D341Med (cell line): ENCODE results near the gene COL4A6.
"Not testable (repeated sequence)": the region's sequence is repeated elsewhere in the genome, so short reads cannot be mapped to it uniquely, and the experiment has no call there.

Experiments
- DNase-seq: peaks from one replicate; pipeline ENCODE4 v3.0.0; 2012; ENCODE audit warnings: low spot score

Gene COL4A6

DNA sequence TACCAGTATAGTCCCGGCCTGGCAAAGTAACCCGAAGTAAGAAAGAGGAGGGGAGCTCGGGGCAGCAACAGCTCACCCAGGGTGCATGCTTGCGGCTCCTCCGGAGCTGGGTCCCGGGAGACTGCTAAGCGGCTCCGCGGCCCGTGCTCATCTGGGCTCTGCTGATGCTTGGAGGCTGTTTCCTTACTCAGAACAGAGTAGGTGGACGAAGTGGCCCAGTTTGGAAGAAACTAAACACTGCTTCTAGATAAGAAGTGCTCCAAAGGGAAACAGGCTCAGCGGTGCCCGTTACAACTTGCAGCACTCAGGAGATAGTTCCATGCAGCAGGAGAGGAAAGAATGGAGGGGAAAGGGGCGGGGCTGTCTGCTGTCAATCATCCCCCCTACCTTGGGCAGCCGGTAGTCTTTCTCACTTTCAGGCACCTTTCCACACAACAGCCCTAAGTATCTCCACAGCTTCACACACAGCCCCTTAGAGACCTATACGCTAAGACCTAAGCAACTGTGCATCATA, at the start of gene COL4A6:
Gene COL4A6 (minus strand): TSS at position 313 of the 514 bp plus-strand sequence. CDS start 226 bp downstream, at position 87.
- no peak for DNase-seq

DNA sequence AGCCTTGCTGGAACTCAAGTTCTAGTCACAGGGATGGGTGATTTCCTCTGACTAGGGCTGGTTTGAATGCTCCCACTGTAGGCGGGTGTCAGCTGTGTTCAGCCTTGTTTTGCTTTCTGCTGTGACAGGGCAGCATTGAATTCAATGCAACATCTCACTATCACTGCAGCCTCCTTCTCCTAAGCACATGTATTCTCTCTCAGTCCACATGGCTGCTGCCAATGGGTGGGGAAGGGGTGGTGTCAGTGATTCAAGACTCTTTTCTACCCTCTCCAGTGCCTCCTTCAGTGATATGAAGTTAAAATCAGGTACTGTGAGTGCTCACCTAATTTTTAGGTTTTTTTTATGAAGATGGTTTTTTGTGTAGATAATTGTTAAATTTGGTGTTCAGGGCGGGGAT, 47.7 kb upstream of the COL4A6 start:
- DNase-seq: no peak

DNA sequence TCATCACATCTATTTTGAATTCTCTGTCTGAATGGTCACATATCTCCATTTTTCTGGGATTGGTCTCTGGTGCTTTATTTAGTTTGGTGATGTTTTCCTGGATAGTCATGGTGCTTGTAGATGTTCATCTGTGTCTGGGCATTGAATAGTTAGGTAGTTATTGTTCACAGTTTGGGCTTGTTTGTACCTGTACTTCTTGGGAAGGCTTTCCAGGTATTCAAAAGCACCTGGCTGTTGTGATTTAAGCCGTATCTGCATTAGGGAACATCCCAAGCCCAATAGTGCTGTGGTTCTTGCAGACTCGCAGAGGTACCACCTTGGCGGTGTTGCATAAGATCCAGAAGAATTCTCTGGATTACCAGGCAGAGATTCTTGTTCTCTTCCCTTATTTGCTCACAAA, 46.0 kb upstream of the COL4A6 start:
- no peak for DNase-seq

DNA sequence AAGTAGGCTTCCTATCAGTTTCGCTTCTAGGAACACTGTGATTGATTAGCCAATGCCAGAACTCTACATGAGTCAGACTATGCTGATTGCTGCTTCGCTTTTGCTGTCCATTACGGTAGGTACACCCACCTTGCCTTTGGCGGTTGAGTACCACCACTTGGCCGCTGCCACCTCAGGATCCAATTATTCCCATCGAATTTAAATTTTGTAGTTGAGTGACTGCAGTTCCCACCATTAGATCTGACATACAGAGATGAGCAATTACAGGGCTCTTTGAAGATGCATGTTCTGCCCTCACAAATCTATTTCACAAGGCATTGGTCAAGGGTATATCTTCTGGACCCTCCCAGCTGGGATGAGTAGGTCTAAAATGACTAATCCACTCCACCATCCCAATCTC, 43.3 kb upstream of the COL4A6 start:
- DNase-seq: not testable (repeated sequence)

DNA sequence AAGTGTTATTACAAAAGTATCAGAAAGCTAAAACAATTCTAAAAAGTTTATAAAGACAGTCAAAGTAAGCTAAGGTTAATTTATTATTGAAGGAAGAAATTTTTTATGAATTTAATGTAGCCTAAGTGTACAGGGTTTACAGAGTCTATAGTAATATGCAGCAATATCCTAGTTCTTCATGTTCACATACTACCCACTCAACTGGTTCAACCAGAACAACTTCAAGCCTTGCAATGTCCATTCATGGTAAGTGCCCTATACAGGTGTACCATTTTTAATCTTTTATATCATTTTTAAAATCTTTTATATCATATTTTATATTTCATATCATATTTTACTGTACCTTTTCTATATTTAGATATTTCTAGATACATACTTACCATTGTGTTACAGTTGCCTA, 35.8 kb upstream of the COL4A6 start:
- no peak for DNase-seq

DNA sequence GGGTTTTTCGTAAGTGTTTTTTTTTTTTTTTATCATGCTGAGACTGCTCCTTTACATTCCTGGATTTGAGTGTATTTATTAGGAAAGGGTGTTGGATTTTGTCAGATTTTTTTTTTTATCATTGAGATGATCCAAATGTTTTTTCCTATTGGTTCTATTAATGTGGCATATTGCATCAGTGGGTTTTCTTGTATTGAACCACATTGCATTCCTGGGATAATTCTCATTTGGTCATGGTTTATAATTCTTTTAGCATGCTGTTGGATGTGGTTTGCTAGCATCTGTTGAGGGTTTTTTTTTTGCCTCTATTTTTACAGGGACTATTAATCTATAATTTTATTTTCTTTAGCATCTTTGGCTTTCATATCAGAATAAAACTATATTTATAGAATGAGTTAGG, 30.3 kb upstream of the COL4A6 start:
- DNase-seq: no peak

DNA sequence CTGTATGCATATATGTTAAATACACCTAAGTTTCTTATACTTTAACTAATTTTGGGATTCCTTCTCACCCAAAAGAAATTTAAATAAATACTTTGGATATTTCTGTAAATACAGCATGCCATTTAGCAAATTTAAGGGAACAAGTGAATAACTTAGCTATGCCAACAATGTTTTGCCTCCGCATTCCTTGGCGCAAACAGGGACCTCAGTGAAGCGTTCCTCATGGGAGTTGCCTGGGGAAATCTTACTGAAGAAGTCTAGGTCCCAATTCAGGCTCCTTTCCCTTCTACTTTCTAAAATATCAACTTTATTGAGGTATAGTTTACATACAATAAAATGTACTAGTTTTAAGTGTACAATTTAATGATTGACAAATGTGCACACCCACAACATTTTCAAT, 26.4 kb upstream of the COL4A6 start:
- no peak for DNase-seq

DNA sequence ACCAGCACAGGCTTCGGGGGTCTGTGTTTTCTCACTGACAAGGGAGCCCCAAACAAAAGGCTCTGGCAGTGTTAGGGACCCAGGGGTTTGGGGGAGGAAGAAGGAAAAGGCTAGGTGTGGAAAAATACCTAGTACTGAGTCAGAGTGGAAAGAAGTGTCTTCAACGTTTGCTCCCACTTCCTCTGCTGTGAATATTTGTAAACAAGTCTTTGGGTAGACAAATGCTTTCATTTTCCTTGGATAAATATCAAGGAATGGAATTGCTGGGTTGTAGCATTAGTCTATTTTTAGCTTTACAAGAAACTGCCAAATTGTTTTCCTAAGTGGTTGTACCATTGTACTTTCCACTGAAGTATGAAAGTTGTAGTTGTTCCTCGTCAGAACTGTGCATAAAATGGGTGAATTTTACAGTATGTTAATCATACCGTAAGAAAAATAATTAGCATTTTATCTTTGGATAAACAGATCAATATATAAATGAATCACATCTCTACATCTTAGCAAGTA, 18.8 kb upstream of the COL4A6 start:
- DNase-seq: no peak

DNA sequence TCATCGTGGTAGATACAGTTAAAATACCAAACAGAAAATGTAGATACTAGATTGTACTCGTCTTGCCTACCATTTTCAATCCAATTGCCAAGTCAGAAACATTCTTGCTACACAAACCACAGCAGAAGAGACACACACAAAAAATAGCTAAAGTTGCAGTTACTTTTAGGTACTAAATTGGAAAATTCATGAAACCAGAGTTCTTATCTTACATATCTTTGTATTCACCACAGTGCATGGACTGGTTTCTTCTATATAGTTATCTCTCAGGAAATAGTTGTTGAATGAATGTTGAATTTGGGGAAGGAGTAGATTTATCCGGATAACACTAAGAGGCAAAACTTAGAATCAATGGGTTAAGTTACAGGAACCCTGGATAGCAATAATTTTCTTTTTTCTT, 15.6 kb upstream of the COL4A6 start:
- DNase-seq: no peak

DNA sequence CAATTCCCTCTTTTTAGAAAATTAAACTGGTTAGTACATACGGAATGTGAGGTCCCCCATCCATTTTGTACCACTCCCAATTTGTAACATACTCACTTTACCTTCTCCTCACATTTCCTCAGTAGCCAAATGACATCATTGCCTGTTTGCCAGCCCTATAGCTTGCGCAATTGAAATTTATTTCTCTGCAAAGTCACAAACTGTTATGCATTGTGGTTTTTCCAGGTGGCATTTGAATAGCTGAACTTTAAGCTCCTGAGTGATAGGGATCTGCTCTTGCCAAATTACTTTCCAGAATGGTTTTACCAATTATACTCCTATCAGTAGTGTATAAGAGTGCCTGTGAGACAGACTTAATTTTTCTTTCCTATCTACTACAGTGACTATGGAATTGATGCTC, 9.1 kb upstream of the COL4A6 start:
- DNase-seq: no peak

DNA sequence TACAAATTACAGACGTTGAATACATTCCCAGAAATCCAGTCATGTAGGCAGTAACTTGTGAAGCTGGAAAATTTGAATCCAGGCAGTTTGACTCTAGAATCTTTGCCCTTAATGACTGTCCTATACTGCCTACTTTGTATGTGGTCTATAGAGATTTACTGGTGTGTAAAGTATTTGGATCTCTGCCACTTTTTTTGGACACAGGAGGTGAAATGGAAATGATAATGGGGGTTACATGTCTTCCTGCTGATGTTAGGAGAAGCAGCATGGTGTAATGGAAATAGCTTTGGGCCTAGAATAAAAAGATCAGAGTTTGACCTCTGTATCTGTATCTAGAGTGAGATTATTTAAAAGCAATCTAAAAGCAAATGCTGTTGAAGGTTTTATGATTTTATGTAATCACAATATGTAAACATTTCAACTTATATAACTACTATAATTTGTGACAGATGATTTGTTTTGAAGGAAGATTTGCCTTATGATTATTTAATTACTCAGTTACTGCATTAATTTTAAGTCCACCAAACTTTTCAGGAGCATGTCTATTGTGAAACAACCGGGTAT, 4.8 kb upstream of the COL4A6 start:
- DNase-seq: no peak

DNA sequence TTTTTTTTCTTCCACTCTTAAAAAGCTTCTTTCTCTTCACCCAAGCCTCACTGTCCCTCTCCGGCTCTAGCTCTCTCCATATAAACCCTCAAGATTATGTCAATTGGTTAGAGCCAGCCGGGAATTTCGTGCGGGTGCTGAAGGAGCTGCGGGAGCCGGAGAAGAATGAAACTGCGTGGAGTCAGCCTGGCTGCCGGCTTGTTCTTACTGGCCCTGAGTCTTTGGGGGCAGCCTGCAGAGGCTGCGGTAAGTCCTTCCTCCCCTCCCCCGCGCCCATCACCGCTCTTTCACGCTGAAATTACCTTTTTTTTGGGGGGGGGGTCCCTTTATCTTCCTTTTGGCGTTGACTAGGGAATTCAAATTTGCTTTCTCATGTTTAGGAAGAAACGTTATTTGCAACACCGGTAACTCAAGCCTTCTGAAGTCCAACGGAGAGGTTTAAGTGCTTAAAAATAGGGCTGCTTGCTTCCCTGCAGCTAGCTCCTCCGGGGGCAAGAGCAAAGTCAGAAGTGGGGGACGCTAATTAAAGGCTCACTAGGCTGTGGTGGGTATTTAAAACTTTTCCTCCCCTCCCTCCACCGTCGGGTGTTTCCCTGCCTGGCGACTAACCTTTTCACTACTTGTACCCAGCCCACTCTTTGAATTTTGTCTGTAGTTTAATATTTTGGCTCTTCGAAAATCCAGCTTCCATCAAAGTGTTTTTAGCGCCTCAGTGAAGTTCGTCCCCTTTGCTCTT, 1.9 kb upstream of the COL4A6 start:
- DNase-seq: no peak

DNA sequence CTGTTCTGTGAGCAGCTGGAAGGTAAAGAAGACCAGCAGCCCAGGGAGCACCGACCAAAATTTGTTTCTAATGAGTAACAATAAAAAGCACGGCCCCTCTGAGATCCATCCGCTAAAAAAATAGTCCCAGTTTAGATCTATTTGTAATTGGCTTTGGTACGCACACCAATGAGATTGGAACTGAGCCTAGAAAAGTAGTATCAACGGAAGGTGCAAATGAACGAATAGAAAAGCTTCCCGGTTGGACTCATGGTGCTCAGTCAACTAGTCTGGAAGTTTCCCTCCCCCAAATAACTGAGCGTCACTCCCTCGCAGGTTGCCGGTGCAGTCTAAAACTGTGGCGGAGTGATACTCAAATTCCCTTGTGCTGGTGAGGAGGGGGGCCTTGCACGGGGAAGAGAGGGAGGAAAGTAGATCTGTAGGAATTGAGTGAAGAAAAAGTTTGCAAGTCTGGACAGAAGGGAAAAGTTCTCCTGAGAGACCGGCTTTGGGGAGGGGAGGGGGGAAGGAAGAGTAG, 1.3 kb upstream of the COL4A6 start, which contains the start of gene COL4A5:
Gene COL4A5 (plus strand): TSS at position 413 of the 517 bp plus-strand sequence. CDS start 288 bp downstream, outside the sequence.
- no peak for DNase-seq

DNA sequence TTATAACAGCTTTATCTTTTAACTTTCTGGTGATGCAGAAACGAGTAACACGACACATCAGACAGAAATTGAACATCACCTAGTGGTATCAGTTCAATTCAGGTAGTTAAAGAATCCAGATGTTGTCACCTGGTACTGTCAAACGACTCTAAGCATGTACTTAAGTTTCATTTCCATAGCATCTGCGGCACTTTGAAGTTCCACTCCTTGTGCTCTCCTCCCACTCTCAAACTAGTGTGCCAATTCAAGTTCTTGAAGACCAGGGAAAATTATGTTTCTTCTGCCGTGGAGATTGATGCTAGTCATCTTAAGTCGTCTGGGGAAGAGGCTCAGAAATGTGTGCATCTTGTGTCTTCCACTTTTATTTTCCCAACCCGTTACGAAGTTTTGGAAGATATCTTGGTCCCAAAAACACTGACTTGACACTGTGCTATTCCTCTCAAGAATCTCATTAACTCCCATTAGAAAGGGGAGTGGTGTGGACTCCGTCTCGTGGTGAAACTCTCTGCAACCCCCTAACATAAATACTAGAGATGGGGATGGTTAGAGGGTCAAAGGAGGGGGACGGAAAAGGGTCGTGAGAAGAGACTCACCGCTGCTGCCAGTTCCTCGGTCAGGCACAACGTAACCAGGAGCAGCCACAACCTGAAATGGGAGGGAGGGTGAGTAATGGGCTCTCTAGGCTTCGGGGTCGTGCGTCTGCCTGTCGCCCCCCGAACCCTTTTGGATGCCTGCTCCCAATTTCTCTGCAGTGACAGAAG, 693 bp downstream of the COL4A6 start:
- DNase-seq: no peak

DNA sequence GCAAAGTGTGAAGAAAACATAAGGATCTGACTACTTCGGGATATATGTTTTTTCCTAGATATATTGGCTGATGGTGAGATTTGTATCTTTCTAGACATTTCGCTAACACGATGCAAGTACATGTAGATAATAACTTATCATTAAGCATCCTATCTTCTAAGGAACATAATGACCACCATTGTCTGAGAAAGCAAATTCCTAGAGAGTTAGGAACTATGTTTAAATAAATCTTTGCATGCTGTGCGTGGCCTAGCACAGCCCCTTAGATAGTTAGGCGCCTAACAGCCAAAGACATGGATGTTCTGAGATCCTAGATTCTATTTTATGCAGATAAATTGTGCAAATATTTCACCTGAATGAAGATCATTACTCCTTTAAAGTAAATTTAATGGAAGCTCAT, 3.0 kb downstream of the COL4A6 start:
- no peak for DNase-seq

DNA sequence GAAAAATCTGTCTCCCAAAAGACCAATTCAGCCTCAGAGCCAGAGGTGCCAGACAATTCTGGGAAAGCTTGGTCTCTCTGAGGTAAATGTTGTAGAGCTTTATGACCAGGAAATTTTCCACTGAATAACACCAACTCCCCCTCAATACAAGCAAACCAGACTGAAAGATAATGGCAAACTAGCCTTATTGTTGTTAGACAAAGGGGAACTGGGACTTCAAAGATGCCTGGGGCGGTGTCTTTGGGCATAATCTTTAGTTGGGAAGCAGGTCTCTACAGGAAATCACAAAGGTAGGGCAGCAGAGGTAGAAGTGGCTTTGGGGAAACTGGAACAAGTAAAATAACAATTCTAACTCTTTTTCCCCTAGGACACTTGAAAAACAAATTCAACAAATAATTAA, 12.0 kb downstream of the COL4A6 start:
- no peak for DNase-seq

DNA sequence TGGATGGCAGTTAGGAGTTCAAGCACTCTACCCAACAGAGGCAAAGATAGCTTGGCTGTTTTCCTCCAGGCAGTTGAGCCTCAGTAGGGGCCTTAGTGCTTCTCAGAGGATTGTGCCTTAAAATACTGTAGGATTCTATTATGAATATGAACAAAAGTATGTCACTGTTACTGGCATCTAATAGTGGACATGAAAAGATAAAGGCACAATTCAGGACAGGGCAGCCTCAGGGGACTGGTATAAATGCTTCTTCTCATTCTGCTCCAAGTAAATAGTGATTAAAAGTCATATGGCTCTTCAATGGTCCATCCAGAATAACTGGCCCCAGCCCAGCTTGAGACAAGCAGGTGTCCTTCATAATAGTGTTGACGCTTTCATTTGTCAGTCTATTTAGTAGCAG, 17.7 kb downstream of the COL4A6 start:
- DNase-seq: no peak

DNA sequence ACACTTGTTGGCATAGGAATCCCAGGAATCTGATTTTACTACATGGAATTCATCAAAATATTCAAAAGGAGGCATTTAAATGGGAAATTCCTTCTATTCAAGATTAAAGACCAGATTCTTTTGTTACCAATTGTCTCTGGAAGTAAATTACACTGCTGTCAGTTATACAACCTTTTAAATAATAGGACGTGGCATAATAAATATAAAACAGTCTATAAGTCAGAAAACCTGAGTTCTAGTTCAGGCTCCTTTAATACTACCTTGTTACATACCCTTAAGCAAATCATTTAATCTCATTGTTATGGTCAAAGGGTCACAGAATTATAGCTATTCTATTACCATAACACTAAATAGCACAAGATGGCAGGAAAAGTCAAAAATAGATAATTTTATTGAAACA, 18.8 kb downstream of the COL4A6 start:
- DNase-seq: no peak

DNA sequence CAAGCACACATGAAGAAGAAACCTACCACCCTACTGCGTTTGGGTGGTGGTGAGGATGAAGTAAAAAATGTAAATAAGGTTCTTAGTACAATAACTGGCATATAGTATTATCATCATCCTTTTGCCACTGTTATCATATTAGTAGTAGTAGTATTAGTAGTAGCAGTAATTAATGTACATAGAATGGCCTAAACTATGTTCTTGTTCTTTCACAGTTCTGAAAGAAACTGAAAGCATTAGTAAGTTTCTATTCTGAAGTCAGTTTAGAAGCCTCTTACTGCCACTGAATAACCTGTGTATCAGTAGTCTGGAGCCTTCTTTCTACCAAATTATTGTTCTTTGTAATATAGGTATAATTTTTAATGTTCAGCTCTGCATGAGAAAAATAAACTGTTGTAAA, 21.0 kb downstream of the COL4A6 start:
- DNase-seq: no peak

DNA sequence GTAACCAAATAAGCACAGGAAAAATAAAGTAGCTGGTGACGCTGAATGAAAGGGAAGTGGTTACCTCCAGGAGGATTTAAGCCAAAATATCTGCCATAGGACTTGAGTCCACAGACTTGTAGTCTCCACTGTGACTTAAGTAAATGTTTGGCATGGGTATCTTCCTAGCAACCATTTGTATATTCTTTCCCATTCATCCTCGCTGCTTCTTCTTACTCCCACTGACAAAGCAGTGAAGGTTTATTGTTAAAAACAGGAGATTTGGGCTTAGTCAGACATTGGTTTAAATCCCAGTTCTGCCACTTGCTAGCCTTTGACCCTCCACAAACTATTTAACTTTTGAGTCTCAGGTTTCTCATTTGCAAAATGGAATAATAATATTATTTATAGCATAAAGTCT, 22.3 kb downstream of the COL4A6 start:
- no peak for DNase-seq

DNA sequence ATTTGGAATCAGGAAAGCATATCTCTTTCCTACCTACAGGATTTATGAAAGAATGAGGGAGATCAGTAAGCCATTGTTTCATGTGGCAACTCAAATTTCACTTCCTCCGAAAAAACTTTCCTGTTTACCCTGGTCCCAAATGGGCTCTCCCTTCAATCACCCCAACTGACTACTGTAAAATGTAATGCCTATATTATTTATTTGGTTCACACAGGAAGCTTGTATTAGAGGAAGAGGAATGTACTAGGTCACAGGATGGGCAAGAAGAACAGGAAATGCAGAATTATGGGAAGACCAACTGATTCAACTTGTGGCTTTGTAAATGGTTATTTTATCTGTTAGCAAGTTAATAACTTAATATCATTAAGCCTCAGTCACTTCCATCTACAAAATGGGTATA, 23.1 kb downstream of the COL4A6 start:
- no peak for DNase-seq

DNA sequence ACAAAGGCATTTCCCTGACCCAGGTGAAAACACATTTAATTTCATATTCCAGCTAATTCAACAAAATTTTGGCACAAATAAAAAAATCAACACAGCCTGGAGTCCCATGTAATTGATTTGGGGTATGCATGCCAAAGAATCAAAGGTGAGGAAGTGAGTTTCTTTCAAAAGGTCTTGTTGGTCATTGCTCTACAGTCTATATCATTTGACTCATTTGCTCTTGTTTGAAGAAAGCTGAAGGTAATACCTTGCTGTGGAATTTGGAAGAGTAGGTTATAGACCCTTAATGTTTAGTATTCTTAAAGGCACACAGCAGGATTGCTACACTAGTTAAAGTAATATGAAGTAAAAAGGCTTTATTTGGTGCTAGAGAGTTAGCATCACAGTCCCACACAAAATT, 25.4 kb downstream of the COL4A6 start:
- no peak for DNase-seq
